ENCODE results near the gene SLC4A9.
"Not testable (repeated sequence)": the region's sequence is repeated elsewhere in the genome, so short reads cannot be mapped to it uniquely, and the experiment has no call there.

SLC4A9 gene

DNA sequence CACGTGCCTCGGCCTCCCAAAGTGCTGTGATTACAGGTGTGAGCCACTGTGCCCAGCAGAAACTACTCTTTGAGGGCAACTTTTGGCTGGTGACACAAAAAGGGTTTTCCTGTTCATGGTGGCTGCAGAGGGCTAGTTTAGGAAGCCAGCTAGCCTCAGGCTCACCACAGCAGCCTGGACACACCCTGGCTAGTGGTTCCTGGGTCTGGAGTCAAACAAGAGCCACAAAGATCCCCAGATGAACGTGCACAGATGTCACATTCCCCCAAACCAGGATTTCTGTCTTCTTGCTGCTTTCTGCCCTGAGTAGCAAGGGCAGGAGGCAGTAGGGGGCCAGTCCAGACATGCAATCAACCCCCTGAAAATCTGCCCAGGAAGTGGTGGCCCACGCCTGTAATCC is 20.4 kb upstream of the SLC4A9 start:
- DNase-seq, result no peak

DNA sequence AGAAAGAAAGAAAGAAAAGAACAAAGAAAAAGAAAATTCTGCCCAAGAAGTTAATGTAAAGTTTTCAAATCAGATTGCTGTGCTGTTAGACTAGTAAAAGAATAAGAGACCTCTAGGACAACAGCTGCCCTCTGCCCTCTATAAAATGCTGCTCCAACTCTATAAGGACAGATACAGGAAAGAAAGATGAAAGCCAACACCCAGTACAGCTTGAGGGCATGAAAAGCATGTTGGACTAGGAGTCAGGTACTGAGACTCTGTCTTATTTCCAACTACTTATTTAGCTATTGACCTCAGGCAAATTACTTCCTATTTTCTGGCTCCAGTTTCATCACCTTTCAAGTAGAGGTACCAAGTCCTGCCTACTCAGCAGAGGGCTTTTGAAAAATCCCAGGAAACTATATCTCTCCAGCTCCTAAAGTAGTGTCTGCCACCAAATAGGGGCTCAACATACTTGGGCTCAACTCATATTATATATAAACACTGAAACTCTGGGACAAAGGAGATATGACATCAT is 19.3 kb upstream of the SLC4A9 start:
- no peak for DNase-seq

DNA sequence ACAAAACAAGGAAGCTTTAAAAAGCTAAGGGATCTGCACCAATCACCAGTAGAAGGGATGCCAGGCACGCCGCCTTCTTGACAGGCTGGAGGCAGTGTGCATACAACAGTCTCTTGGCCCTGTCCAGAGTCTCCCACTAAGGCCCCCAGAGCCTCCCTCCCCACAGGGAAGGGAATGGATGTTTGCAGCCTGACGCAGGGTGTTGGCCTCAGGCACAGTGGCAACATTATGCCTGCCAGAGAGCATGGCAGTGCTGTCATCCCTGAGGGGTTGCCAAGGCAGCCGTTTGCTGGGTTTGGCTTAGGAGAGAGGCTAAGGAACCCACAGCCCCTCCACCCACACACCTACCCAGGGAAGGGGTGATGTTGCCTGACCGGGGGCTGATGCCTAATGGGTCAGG is 18.4 kb upstream of the SLC4A9 start:
- DNase-seq, result no peak

DNA sequence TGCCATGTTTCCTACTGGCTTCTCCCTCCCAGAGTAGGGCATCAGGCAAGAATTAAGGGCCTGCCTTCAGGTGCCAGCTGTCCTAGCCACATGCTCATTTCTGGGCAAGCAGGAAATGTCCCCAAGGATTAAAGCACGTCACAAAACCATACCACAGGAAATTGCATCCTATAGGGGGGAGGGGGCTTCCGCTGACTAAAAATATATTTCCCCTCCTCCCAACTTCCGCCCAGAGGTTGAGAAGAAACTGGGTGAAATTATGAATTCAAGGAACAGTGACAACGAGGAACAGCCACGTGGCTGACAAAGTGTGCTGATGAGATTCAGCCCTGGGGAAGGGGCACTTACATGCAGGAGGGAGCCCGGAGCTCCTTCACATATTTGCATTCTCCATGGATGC is 17.7 kb upstream of the SLC4A9 start:
- DNase-seq, result no peak

DNA sequence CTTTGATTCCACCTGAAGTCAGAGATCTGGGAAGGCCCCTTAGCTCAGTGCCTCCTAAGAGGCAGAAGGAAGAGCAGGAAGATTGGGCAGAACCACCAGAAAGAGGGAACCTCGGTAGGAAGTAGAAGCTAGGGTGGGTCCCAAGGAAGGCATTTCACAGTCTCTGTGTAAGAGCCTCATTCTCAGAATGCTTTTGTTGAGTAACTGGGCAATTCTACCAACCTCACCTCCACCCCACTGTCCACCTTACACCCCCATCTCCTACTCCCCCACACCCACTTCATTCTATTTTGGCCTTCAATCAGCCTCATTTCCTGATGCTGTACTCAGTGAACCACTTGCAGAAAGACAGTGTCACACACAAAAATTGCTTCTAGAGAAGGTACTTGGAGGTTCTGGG is 17.1 kb upstream of the SLC4A9 start:
- DNase-seq, result no peak

DNA sequence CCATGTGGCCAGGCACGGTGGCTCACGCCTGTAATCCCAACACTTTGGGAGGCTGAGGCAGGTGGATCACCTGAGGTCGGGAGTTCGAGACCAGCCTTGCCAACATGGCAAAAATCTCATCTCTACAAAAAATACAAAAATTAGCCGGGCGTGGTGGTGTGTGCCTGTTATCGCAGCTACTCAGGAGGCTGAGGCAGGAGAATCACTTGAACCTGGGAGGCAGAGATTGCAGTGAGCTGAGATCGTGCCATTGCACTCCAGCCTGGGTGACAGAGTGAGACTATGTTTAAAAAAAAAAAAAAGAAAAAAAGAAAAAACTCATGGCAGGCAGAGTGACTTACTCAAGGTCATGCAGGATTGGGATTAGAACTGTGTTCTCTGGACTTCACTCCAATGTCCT is 16.1 kb upstream of the SLC4A9 start:
- not testable (repeated sequence) for DNase-seq

DNA sequence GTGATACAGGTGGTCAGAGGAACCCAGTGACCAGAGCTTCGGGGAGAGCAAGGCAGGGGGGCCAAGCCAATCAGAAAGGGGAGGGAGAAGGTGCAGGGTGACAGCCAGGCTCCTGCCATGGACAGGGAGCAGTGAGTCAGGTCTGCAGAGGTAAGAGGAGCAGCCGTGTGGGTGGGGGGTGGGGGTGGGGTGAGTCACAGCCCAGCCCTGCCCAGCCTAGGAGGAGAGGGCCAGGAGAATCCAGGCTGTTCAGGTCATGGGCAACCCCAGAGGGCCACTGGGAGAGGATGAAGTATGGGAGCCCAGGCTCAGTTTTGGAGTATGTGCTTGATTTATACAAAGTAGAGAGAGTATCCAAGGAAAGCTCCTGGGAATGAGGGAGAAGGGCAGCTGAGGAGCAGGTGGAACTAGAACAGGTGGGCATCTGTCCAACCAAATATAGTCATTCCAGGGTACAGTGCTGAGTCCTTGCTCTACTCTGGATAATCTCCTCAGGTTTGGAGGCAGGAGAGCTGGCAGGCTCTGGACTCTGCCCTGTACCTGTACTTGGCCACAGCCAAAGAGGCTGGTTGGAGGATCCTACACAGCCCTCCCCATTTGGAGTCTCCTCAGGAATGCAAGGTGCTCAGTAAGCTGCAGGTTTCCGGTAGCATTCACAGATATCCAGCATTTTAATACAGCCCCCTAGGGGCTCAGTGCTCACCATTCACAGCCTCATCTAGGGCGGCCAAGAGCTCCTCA is 15.1 kb upstream of the SLC4A9 start:
- DNase-seq, result peak; percentile 49

DNA sequence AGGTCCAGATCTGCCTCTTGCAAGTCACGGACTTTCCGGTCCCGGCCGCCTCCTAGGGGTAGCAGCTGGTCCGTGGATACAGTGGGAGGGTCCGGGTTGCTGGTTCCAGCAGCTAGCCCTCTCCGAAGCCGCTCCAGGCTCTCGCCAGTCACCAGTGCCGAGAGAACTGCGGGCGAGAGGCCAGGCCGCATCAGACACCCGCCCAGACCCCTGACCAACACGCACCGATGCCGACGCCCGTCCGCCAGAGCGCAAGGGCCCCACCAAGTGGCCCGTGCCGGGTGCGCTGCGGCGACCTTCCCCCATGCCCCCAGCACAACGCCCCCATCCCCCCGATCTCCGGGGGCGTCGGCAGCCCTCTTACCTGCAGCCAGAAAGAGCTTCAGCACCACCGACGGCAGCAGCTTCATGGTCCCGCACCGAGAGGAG is 14.1 kb upstream of the SLC4A9 start:
- DNase-seq, result no peak

DNA sequence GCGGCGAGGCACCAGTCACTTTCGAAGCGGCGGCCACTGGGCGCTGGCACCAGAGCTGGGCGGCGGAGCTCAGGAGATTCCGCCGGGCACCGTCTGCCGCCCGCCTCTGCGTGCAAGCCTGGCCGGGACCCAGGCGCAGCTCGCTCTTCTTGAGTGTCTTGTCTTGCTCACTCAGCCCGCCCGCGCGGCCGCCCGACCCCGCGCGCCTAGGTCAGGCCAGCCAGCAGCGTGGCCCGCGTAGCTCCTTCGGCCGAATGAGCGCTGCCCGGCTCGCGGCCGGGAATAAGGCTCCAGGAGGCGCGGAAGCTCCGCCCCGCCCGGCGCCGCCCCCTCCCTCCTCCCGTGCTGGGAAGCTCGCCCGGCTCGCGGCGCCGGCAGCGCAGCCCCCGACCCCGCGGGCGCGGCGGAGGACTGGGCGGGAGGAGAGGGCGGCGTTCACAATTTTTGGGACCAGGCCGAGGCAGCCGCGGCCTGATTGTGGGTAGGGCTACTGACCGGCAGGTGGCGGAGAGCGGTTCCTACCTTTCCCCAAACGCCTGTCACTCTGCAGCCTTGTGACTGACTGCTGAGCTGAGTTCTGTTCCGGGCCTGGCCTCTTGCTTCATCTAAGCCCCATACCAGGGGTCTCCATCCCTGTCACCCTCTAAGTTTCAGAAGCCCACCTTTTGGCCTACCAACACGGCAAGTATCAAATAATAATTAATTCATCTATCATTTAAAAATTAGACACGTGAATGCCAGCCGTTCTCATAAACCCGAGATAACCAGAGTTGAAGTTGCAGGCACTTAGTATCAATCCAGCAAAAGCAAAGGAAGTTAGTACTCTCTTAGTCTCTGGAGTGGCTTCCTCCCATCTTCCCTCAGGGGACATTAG is 13.4 kb upstream of the SLC4A9 start, which contains the start of gene HBEGF:
Gene HBEGF, minus strand, starts transcription at position 256 of the 874 bp plus-strand sequence. CDS start 275 bp downstream, outside the sequence.
- DNase-seq, result peak; percentile 69

DNA sequence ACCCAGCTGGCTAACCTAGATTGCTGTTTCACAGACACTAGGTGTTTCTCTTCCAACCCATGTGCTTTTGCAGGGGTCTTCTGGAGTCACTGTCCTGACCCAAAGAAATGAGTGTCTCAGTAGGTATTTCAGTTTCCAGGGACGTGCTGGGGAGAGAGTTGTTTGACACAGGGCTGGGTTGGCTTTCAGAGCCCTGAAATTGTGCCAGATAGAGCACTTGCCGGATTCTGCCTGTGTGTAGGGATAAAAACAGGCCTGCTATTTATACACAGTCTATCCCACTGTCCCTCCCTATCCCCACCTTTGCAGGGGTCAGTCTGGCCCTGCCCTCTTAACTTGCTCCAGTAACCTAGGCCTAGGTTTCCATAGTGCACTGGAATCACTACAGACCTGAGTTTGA is 12.6 kb upstream of the SLC4A9 start:
- DNase-seq, result no peak

DNA sequence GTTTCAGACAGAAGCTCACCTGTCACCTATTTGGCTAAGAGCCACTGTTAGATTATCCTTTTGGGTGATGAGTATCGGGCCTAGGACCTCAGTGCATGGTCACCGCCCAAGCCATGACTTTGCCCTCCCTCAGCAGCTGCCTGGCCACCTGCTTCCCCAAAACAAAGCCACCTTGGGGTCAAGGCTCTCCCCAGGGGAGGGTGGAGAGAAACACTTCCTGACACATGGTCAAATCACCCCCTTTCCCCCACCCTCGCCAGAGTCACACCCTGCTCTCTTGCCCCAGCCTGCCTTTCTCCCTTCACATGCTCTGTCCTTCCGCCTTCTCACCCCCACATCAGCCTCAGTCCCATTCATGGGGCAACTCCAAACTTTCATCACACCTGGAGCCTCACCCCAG is 11.9 kb upstream of the SLC4A9 start:
- DNase-seq, result no peak

DNA sequence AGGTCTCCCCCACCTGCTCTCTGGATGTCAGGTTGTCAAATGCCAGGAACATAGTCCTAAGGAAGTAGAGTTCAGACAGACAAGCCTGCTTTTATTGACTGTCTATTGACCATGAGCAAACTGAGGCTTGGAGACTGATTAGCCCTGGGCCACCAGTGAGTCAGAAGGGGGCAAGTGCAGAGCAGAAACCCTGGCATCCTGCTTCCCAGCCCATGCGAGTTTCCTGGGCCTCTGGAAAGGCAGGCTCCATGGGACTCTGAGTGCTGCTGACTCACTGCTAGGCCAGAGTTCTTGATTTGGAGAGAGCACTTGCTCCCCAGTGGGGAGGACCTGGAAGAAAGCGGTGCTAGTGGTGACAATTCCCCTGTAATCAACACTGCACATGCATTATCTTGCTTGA is 10.8 kb upstream of the SLC4A9 start:
- DNase-seq, result no peak

DNA sequence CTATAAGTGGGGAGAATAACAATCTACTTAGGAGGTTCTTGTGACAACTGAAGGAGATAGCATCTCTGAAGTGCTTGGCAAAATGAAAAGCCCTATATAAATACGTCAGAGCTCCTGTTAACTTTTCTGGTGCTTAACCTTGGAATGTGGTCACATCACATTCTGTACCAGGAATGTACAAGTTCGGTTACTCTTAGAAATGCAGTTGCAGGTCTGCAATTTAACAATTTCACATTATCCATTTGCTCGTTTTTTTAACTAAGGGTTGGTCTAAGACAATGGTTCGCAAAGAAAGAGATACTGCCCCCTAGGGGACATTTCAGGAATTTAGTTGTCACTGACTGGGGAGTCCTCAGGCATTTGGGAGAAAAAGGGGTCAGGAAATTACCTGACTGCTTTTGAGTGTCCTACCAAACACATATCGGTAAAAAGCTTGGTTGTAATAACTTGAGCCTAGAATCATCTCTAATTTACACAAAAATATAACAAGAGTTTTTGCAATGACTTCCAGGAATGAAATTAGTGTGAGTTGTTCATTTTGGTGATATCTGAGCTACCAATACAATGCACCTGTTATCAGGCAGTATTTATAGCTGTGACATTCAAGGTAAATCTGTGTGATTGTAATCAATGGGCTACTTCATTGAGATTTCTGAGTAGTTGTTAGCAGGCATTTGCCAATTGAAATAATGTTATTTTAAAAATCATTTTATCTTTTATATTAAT is 8.2 kb upstream of the SLC4A9 start:
- DNase-seq, result peak; percentile 67

DNA sequence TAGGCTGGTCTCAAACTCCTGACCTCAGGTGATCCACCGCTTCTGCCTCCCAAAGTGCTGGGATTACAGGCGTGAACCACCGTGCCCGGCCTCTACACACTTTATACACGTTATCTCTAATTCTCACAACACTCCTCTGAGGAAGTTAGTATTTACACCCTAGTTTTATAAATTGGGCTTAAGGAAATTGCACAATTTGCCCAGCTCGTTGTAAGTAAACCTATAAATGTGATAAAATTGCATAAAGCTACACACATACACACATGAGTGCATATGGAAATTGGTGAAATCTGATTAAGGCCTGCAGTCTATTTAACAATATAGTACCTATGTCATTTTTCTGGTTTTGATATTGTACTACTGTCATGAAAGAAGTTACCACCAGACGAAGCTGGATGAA is 4.4 kb upstream of the SLC4A9 start:
- no peak for DNase-seq

DNA sequence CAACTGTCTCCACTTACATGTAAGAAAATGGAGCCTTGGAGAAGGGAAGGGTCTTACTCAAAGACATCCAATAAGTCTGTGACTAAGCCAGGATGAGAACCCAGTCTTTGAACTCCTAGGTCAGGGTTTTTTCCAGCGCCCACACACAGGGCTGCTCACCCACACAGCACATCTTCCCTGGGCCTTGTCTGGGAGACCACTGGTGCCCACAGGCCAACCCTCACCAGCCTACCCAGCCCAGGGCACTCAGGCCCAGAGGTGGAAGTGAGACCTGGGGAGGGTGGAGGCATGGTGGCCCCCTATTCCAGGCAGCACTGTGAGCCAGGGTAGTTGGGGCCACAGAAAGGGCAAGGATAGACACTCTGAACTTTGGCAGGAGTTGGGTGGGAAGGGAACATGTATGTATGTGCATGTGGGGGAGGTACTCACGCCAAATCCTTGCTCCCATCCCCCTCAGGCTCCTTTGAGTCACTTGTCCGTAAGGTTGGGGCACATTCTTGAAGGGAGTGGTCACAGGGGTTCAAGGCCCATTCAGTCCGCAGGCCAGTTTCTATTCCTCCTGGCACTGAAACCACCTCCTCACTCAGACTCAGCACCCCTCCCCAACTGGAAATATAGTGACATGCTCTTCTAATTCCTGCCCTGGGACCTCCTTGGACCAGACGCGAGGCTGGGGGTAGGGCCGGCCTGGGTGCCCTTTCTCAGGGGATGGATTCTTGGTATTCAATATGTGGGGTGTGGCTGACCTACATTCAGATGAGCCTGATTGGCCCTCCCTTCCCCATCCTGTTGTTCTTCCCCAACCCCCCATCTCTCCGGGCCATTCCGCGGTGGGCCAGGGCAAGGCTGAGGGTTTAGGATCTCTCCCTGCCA is 2.9 kb upstream of the SLC4A9 start:
- no peak for DNase-seq

DNA sequence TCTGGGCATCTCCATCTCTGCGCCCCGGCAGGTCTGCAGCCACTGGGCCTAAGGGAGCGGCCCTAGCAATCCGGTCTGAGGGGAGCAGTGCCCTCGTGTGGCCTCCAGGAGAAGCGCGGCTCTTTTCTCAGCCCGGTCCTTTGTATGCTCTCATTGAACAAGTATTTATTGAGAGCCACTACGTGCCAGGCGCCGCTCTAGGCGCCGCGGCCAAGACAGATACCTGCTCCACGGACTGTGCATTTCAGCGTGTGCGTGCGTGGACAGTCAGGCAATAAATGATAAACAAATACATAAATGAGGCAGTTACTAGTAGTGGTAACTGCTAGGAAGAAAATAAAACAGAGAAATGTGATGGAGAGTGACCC is 2.3 kb upstream of the SLC4A9 start:
- peak; percentile 87 for DNase-seq

DNA sequence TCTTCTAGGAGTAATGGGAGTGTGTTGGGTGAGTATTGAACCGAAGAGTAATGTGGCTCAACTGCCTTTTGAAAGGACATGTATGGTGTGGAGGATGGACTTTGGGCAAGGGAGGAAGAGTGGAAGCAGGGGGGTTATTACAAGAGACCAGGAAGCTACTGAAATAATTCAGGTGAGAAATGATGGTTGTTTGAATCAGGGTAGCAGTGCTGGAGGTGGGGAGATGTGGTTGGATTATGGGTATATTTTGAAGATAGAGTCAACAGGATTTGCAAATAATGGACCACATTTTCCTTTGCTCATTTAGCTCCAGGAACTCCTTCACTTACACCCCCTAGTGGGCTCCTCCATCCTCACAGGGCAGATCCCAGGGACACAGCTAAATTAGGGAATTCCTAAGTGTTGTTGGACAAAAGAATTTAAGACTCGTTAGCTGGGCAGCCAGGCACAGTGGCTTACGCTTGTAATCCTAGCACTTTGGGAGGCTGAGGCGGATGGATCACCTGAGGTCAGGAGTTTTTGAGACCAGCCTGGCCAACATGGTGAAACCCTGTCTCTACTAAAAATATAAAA is 1.2 kb upstream of the SLC4A9 start:
- DNase-seq, result no peak

DNA sequence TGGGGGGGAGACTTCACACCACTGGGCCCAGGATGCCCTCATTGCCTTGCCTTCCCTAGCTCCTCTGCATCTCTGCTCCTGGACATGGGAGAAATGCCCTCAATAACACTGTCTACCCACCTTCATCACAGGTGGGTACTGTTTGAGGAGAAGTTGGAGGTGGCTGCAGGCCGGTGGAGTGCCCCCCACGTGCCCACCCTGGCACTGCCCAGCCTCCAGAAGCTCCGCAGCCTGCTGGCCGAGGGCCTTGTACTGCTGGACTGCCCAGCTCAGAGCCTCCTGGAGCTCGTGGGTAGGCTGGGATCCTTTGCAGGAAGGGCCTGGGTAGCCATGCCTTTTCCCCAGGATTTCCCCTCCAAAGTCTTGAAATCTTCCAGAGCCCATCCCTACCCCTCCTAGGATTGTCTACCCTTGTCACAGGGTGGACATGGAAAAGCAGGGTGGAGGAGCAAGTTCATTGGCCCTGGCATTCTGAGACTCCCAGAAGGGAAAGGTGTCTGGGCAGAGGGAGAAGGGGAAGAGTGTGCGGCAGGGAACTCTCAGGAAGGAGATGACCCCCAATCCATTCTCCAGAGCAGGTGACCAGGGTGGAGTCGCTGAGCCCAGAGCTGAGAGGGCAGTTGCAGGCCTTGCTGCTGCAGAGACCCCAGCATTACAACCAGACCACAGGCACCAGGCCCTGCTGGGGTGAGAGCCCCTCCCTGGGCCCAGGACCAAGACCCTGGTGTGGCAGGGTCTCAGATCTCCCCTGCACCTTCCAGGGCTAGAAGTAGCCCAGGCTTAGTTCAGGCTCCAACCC is 886 bp downstream of the SLC4A9 start:
- no peak for DNase-seq

DNA sequence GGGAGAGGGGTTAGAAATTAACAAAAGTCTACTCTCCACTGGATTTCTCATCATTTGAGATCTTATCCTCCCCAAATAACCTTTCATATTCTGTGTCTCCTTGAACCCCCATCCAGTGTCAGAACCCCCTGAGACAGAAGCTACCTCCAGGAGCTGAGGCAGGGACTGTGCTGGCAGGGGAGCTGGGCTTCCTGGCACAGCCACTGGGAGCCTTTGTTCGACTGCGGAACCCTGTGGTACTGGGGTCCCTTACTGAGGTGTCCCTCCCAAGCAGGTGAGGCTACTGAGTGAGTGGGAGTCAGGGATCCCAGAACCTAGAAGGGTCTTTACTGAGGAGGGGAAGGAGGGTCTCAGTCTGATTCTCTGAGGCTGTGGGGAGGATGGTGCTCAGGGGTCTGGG is 1.9 kb downstream of the SLC4A9 start:
- DNase-seq, result no peak

DNA sequence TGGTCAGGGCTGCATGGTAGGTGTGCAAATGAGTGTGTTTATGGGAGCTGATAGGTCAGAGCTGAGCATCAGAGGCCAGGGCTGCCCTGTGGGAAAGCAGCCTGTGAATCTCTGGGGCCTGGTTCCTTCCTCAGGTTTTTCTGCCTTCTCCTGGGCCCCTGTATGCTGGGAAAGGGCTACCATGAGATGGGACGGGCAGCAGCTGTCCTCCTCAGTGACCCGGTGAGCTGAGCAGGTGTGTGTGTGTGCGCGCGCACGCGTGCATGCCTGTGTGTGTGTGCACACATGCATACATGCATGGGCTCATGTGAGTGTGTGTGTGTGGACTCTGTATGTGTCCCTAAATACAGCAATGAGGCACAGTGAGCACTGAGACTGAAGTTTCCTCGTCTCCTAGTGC is 2.3 kb downstream of the SLC4A9 start:
- DNase-seq, result no peak
